HT1080 (cell line): ENCODE results near the gene AUP1. TPM values are rescaled to one million over a fixed set of nuclear protein-coding genes. Genes with fewer than 3 reads are reported as not detected.
"Not testable (repeated sequence)": the region's sequence is repeated elsewhere in the genome, so short reads cannot be mapped to it uniquely, and the experiment has no call there.

ENCODE experiments used
- DNase-seq: peaks from one replicate; pipeline ENCODE4 v3.0.0-alpha.2; 2015; ENCODE audit warnings: low read depth
- polyA plus RNA-seq, 2 experiments: library from polyadenylated mRNA; depleted of rRNA; stranded (reverse); fragments of >200 nt; gene quantifications; 2 replicates each; pipeline ENCODE4 v1.2.3, GENCODE V29; 2015
- total RNA-seq: library from RNA; depleted of rRNA; stranded (reverse); fragments of >200 nt; shearing (Covaris generic); gene quantifications from 2 replicates; pipeline ENCODE4 v1.2.3, GENCODE V29; 2014; rRNA removed

AUP1 gene, protein sequence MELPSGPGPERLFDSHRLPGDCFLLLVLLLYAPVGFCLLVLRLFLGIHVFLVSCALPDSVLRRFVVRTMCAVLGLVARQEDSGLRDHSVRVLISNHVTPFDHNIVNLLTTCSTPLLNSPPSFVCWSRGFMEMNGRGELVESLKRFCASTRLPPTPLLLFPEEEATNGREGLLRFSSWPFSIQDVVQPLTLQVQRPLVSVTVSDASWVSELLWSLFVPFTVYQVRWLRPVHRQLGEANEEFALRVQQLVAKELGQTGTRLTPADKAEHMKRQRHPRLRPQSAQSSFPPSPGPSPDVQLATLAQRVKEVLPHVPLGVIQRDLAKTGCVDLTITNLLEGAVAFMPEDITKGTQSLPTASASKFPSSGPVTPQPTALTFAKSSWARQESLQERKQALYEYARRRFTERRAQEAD
- total RNA-seq, result 169 and 184 TPM in 2 replicates
- polyA plus RNA-seq (2015; cell fraction: cytosol; rRNA removed), result 89.0 and 97.4 TPM in 2 replicates
- polyA plus RNA-seq (2015; cell fraction: nucleus; rRNA removed), result 285 and 333 TPM in 2 replicates

DNA sequence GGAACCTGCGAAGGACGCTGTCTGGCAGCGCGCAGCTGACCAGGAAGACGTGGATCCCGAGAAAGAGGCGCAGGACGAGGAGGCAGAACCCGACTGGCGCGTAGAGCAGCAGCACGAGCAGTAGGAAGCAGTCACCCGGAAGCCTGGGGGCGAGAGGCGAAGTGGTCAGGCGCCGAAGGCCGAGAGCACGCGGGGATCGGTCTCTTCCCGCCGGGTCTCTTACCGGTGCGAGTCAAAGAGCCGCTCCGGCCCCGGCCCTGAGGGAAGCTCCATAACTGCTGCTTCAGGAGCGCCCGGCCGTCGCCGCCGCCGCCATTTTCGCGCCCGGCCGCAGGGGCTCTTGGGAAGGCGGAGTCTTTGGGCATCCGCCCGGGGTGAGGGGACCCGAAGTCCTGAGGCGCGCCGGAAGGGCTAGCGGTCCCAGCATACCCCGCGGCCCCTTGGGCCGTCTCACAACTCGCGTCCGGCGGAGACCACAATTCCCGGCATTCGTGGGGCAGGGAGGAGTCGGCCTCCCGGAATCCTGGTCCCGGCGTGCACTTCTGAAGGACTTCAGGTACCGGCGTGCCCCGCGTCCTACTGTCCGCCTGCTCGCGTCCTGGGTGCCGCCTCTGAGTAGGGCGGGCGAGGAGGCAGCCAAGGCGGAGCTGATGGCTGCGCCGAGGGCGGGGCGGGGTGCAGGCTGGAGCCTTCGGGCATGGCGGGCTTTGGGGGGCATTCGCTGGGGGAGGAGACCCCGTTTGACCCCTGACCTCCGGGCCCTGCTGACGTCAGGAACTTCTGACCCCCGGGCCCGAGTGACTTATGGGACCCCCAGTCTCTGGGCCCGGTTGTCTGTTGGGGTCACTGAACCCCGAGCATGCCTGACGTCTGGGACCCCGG lies at the start of gene AUP1, which contains the start of gene HTRA2:
Gene AUP1, minus strand, starts transcription at position 350 of the 882 bp plus-strand sequence. Its CDS starts 77 bp downstream, at position 273.
Gene HTRA2, plus strand, starts transcription at position 577 of the 882 bp plus-strand sequence. Its CDS starts 74 bp downstream, at position 651.
- DNase-seq, result peak; percentile 99

DNA sequence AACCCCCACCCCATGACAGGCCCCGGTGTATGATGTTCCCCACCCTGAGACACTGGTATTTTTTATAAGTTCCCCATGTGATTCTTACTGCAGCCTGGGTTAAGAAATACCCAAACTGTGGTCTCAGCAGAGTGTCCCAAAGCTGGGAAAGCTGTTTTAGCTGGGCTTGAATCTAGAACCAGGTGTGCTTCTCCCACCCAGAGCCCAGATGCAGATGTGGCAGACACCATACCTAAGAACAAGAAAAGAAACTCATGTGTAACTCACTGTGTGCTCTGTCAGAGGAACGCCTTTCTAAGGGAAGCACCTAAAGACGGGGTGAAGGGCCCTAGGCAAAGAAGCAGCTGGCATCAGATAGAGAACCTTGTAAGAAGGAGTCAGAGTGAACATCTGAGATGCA lies 48.9 kb upstream of the AUP1 start:
- no peak for DNase-seq

DNA sequence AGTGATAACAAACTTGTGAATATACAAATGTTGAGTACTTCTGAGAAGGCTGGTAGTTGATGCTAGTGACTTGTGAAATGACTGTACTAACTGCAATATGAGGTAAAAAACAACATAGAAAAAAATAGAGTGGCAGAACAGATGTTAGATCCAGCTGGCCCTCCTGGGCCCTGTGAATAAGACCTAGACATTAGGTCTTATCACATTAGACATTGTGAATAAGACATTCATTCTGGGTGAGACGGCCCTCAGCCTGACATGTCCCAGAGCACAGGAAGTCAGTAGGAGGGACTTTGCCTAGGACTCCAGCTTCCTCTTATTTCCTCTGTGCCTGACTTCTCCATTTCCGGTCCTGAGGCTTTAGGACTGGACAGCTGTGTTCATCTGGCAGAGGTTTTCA lies 47.9 kb upstream of the AUP1 start:
- peak; percentile 59 for DNase-seq

DNA sequence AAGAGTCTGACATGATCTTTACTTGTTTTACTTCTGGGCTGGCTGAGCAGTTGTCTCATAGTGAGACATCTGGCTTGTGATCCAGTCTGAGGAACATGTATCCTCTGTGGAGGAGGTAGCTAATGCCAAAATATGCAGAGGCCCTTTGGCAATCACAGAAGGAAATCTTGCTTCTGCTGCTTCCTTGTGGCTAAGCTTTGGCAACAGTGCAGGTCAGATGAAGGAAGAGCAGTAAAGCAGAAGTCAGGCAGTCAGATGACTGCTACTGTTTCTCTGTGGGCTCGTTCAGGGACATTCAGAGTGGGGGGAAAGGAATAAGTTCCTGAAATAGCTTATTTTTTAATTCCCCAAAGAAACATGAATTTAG lies 47.3 kb upstream of the AUP1 start:
- no peak for DNase-seq

DNA sequence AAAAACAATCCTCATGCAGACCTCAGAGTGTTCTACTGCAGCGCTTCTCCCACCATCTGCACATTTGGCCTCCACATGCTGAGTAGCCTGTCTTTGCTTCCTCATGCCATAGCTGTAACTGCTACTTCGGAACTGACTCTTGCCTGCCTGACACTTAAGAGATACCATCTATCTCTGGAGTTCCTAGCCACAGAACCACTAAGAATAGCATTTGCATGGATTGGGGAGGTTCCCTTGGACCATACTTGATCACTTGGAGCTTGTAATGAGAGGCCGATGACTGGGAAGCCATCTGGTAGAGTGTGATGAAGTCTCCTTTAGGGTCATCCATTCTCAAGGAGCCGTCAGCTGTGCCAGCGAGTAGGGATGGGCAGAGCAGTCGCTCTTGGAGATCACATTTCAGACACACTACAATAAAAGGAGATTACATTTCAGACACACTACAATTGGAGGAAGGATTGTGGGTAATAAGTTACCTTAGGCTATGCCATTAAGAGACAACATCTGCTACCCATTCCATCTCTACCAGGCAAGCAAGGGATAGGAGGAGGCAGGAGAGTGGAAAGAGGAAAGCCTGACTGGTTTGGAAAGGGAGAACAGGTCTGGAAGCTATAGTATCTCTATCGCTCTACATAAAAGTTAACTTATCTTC lies 46.8 kb upstream of the AUP1 start:
- no peak for DNase-seq

DNA sequence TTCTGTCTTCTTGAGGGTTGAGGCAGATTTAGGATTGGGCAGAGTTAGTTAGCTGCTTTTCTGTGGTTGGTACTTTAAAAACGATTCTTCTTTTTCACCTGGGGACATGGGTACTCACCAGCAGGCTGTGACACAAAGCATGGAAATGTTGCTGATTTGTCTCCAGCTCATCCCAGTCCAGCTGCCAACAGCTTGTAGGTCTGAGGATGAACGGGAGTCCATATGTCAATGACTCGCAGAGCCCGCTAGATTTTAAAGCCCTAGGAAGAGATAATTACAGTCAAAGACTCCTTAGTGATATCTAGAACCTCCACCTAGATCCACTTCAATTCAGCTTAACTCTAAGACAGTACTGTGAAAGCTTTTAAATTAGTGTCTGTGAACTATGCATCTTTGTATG lies 45.8 kb upstream of the AUP1 start:
- DNase-seq, result no peak

DNA sequence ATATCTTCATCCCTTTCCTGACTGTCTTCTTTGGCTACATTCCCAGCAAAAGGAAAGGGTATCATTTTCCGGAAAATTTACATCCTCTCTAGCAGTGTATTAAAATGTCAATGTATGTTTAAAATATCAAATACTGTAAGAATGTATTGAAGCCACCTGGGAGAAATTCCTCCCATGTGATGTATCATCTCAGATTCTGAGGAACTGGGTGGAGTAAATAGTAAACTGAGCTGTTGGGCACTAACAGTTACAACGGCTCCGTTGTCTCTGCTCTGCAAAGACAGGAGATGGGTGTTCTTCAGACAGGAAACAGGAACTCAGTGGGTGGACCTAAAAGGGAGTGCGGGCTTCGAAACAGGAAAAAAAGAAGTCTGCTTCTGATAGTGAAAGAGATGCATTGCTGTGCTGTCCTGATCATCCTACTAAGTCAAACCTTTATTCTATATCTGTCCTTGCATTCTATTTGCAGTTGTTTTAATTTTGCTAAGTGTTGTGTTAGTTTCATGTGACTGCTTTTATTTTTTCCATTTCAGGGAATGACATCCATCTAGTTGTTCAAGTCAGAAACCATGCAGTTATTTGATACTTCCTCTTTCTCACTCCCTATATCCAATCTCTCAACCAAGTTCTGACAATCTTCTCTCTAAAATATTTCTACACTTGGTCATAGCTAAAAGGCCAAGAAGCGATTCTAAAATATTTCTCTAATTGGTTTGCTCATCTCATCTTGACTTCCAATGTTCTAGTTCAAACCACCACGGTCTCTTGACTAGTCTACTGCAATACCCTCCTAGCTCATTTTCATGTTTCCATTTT lies 44.4 kb upstream of the AUP1 start:
- DNase-seq, result peak; percentile 95

DNA sequence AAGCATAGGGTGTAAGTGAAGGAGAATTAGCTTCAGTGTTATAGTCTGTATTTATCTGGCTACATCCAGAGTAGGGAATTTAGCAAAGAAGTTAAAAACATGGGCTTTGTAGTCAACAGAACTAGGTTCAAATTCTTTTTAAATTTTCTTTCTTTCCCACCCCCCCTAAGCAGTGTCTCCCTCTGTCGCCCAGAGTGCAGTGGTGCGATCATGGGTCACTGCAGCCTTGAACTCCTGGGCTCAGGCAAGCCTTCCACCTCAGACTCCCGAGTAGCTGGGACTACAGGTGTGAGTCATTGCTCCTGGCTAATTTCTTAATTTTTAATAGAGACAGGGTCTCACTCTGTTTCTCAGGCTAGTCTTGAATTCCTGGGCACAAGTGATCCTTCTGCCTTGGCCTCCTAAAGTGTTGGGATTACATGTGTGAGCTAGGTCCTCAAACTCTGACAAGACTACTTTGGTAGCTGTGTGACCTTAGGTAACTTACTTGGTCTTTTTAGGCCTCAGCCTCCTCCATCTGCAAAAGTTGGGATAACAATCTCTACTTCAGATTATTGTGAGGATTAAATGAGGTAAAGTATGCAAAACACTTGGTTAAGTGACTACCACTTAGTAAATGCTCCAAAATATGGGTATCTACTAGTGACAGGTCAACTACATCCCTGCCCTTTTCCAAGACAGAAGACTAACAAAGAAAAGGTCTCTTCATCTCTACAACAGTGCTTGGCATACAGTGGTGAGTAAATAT lies 42.8 kb upstream of the AUP1 start:
- DNase-seq, result no peak

DNA sequence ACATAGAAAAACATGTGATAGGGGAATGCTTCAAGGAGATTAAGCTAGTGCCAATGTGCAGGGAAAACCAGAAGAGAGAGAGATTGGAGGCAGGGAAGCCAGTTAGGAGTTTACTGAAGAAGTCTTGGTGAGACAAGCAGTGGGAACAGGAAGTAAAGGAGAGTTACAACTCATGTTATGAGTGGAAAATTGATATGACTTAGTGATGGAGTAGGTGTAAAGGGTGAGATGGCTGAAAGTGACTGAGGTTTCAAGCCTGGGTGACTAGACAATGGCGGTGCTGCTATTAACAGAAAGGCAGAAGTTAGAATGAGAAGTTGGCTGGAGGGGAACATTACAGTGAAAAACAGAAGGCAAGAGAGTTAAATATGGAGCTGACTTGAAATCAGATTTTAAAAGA lies 41.6 kb upstream of the AUP1 start:
- no peak for DNase-seq

DNA sequence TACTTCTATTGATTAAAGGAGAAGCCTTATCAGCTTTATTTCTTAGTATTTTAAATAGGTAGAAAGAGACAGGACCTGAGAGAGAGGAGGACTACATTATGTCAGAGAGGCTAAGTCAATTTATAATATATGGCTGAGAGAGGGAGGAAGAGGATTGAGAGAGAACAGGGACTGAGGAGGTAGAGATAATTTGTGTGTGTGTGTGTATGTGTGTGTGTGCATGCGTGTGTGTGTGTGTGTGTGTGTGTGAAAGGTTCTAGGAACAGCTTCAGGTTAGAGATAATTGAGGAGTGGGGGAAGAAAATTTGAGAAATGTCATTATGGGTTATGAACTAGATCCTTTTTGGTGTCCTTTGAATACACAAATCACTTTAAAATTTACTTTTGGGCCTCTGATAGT lies 40.2 kb upstream of the AUP1 start:
- no peak for DNase-seq

DNA sequence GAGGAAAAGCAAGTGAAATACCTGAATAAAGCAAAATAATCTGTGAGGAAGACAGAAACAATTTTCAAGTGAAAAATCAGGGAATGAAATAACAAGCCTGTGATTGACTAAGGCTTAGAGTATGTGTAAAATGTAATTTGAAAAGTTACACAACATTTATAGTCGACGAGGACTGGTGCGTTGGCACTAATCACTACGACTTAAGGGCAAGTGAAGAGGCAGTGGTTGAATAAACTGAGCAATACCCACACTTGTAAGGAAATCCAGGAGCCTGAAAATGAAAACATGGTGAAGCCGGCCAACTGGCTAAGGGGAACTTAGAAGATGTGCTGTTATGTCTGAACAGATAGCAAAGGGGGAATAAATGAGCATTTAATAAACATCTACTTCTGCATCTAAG lies 38.4 kb upstream of the AUP1 start:
- peak; percentile 85 for DNase-seq

DNA sequence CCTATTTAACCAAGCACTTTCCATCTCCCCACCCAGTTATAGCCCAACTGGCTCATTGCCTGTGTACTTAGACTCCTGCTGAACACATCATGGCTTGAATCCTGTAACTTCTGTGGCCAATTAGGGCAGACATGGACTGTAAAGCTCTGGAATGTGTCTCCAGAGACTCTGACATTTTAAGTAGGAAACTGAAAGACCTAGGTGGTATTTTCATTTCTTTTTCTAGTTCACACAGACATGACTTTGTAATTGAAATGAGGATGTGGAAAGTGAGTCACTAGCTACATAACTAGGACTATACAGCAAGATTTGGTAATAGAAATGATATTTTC lies 37.2 kb upstream of the AUP1 start:
- DNase-seq, result peak; percentile 84

DNA sequence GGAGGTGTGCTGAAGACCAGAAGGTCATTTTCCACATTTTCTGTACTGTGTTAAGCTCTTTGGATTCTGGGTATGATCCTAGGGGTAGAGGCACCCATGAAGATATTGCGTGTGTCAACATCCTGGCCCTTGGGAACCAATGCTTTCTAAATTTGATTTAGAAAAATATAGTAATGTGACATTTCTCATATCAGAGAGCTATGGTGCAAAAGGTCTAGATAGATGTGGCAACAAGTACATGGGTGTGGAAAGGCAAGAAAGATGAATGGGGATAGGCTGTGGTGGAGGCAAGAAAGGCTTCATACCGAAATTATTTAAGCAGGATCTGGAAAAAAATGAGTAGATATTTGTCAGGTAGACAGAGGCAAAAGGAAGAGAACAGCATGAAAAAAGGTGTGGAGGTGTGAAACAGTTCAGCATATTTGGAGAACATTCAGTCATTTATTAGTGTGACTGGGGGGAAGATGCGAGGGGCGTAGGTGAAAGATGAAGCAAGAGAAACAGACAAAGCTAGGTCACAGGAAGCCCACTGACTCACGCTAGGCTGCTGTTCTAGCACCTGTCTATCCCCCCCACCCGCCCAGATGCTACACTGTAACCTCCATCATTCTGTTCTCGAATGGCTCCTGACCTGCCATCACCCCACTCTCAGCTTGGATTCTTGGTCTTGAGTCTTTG lies 36.7 kb upstream of the AUP1 start:
- no peak for DNase-seq

DNA sequence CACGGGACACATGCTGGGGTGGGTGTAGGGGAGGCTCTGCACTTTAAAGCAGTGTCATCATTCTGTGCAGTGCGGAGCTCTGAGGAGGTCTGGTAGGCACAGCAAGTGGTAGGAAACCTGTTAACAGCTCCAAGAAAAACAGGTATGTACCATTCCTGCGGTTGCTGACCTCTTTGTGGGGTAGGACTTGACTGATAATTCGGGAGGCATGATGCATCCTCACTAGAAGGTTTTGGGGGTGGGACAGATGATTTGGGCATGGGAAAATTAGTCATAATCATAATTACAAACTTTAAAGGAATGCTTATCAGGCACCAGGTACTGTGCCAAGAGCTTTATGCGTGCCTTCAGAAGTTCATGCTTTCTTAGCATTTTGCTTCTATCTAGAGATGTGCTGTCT lies 34.7 kb upstream of the AUP1 start:
- peak; percentile 92 for DNase-seq

DNA sequence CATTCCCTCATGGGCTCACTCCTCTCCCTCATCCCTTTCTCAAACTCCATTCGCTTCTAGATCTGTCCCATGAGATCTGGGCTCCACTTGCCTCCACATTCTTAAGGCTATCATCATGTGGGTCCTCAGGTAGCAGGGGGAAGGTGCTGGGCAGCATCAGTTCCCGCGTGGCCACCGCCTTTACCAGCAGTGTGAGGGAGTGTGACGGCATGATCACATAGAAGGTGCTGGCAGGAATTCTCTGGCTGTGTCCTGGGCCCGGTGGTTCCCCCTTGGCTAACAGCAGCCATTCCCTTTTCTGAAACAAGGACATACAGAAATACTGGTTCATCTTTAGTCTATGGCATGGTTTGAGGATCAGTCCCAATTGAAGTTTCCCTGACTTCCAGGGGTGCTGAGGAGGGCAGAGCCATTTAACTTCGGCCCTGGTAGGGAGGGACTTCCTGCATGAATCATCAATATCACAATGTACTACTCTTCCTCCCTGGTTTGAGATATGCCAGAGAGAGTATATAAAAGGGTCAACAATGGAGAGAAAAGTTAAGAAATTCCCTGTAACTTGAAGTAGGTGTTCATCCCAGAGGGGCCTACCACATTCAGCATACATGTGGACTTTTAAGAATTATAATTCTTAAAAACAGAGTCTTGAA lies 32.7 kb upstream of the AUP1 start:
- peak; percentile 52 for DNase-seq

DNA sequence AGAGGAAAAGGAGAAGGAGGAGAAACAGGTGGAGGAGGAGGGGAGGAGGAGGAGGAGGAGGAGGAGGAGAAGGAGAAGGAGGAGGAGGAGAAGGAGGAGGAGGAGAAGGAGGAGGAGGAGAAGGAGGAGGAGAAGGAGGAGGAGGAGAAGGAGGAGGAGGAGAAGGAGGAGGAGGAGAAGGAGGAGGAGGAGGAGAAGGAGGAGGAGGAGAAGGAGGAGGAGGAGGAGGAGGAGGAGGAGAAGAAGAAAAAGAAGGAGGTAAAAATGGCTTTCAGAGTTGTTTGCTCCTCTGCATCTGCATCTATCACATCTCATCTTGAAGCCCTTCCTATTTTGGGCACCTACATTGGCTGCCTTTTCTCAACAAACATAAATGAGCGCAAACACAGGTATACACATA lies 31.5 kb upstream of the AUP1 start:
- DNase-seq, result not testable (repeated sequence)

DNA sequence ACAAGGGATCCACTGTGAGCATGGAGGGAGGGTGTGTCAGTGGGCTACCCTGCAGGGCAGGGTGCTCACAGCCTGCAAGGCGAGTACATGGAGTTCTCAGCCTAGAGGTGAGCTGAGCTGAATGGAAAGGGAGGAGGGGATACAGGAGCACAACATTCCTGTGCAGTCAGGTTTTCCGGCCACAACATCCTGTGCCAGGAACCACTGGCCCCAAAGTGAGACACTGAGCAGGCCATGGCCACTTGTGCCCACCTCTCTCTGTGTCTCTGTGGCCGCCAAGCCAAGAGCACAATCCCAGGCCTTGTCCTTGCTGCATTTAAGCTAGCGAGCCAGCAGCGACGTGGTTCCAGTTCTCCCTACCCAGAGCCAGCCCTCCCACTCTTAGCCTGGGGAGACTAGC lies 31.1 kb upstream of the AUP1 start:
- peak; percentile 93 for DNase-seq

DNA sequence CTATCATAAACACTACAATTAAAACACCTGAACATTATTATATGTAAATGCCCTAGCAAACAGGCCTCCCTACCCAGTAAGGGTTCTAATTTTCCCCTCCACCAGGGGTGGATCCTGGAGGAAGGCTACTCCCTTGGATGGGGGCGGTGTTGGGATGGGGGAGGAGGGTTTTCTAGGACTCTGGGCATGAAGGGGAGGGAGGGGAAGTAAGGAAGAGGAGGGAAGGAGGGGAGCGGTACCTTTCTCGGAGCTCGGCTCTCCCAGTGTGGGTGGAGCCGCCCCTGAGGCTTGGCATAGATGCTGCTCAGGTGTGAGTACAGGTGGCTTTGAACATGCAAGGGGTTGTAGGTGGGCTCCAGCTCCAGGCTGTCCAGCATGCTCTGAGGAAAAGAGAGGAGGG lies 30.4 kb upstream of the AUP1 start:
- DNase-seq, result no peak
